Eye (tissue), 1 donor: Measurements from ENCODE around the gene ACTR1A.
"Not testable (repeated sequence)": the region's sequence is repeated elsewhere in the genome, so short reads cannot be mapped to it uniquely, and the experiment has no call there.

Experiments used
- DNase-seq: peaks from one replicate; pipeline ENCODE4 v3.0.0-alpha.2; 2015

ACTR1A gene

GRCh38 chr10:102514487-102515311, 12.2 kb upstream of the ACTR1A start:
- DNase-seq: no peak

GRCh38 chr10:102511583-102512274, 9.2 kb upstream of the ACTR1A start:
- no peak for DNase-seq

GRCh38 chr10:102509387-102509786, 6.9 kb upstream of the ACTR1A start:
- DNase-seq: no peak

GRCh38 chr10:102508506-102508905, 6.0 kb upstream of the ACTR1A start:
- DNase-seq: no peak

GRCh38 chr10:102507521-102507920, 5.0 kb upstream of the ACTR1A start:
- DNase-seq: no peak

GRCh38 chr10:102505462-102506115, 3.1 kb upstream of the ACTR1A start:
- peak; percentile 38 for DNase-seq

GRCh38 chr10:102504976-102505300, 2.4 kb upstream of the ACTR1A start:
- DNase-seq: no peak

- DNase-seq: peak; percentile 89
Observed at GRCh38 chr10:102504179-102504975, 1.9 kb upstream of the ACTR1A start.

- peak; percentile 100 for DNase-seq
Observed at GRCh38 chr10:102503264-102504178, 1.0 kb upstream of the ACTR1A start, which contains the start of gene SUFU. SUFU (plus strand) TSS chr10:102503972; CDS start chr10:102504153, 181 bp downstream.

- DNase-seq: peak; percentile 100
Observed at GRCh38 chr10:102502029-102502336, 529 bp downstream of the ACTR1A start.

- DNase-seq: no peak
Observed at GRCh38 chr10:102501201-102502028, 1.1 kb downstream of the ACTR1A start.

GRCh38 chr10:102500686-102501085, 1.8 kb downstream of the ACTR1A start:
- not testable (repeated sequence) for DNase-seq

- DNase-seq: no peak
Observed at GRCh38 chr10:102499356-102499755, 3.2 kb downstream of the ACTR1A start.

GRCh38 chr10:102497545-102497944, 5.0 kb downstream of the ACTR1A start:
- DNase-seq: no peak

GRCh38 chr10:102493771-102494170, 8.7 kb downstream of the ACTR1A start:
- DNase-seq: no peak

GRCh38 chr10:102492983-102493382, 9.5 kb downstream of the ACTR1A start:
- DNase-seq: no peak

- no peak for DNase-seq
Observed at GRCh38 chr10:102492344-102492939, 10.1 kb downstream of the ACTR1A start.

GRCh38 chr10:102491136-102491535, 11.4 kb downstream of the ACTR1A start:
- DNase-seq: no peak

- no peak for DNase-seq
Observed at GRCh38 chr10:102485093-102485784, 17.3 kb downstream of the ACTR1A start.

- no peak for DNase-seq
Observed at GRCh38 chr10:102484021-102484420, 18.5 kb downstream of the ACTR1A start.
